ENCODE measurements around the gene TBL3. TPM values are rescaled to one million over a fixed set of nuclear protein-coding genes. Genes with fewer than 3 reads are reported as not detected.
A peak's percentile ranks its signal among the peaks of the same experiment; 100 is the strongest.
"Not testable (repeated sequence)": the region's sequence is repeated elsewhere in the genome, so short reads cannot be mapped to it uniquely, and the experiment has no call there.

Gene TBL3
- total and polyA plus RNA-seq, 9 of the 15 experiments (the other 6 are each of a cell fraction or from before 2014, with no cell fraction given): 0.97 to 117 (median 24.5) TPM

- 0 out of 2 replicates have a peak, but pooled peaks have one; percentile 20 for TF ChIP-seq POLR2AphosphoS5 (IDR thresholded peaks at IDR 0.05; ENCODE audit: control insufficient read depth, insufficient read depth, low read depth, low read length)
These were observed 14.3 kb upstream of the TBL3 start (continued) for GRCh38 chr16:1957434-1958142.

GRCh38 chr16:1958143-1958491 is 13.7 kb upstream of the TBL3 start:
- BruUV-seq (replicated peaks): not testable (repeated sequence)

More at GRCh38 chr16:1958143-1958491, 13.7 kb upstream of the TBL3 start:
- WGBS (ENCODE audit: insufficient coverage, low coverage, missing lambda C conversion rate): 70% methylated on average over 7 of the region's 30 CpGs
- H3K27me3 ChIP-seq (ENCODE audit: control insufficient read depth in 2 of 2, insufficient read depth in 2 of 2, low read length in 2 of 2); CTCF ChIA-PET (ENCODE audit: low intra/inter-chr PET ratio); H3K4me2 ChIP-seq (ENCODE audit: insufficient read depth, low read length); H3K4me3 ChIP-seq; FAIRE-seq; in situ Hi-C loops (cut with MboI); H3K9ac ChIP-seq (ENCODE audit: insufficient read depth in 1 of 2, low read depth in 2 of 2, low read length in 2 of 2); H3K9me1 ChIP-seq (ENCODE audit: control insufficient read depth, insufficient read depth, low read length); H3K9me3 ChIP-seq (replicated peaks; ENCODE audit: control insufficient read depth, insufficient read depth, low read depth, low read length); intact Hi-C loops (cut with micrococcal nuclease); DNase-seq (ENCODE audit: extremely low read depth in 1 of 4, low spot score in 3 of 4); ATAC-seq; H3K27ac ChIP-seq (ENCODE audit: extremely low read depth, low read depth, low read length); H2AFZ ChIP-seq (ENCODE audit: low read depth, low read length): not testable (repeated sequence)
- Histone ChIP-seq H4K20me1 (replicated peaks; ENCODE audit: control insufficient read depth, insufficient read depth, low read length) (peaks cover 25% of the 10 kb centered on the region), H3K4me1 (replicated peaks in 1 of 2; ENCODE audit: control insufficient read depth in 2 of 2, insufficient read depth in 2 of 2, low read length in 2 of 2) (peaks cover 8 to 59% of the 10 kb centered on the region in 2 experiments; a peak in 4 of 5 replicates), H3K36me3 (ENCODE audit: control insufficient read depth, insufficient read depth, low read length) (peaks cover 27% of the 10 kb centered on the region; the same call in 2 of the 3 replicates), H3K79me2 (ENCODE audit: control insufficient read depth, insufficient read depth, low read length) (peaks cover 38% of the 10 kb centered on the region)
- POLR2A ChIA-PET: interaction anchor here (1.7 kb wide), 1 partner anchor 8 kb away, joined by 4 read pairs; the partner anchor contains the start of gene RNF151
